MCF 10A (cell line): Measurements from ENCODE around the gene NSD1. TPM values are rescaled to one million over a fixed set of nuclear protein-coding genes. Genes with fewer than 3 reads are reported as not detected.

Experiments used
- BruUV-seq: library from RNA; stranded (reverse); fragments of 400-500 nt; replicated peaks from 2 replicates; lab custom pipeline; 2021; lab: Mats Ljungman, UMichigan
- CTCF ChIA-PET: fragments of 300-600 bp; sonication (Branson Sonifier 250); formaldehyde crosslinking; extraction: SDS; loops from one replicate; lab custom pipeline; 2021; ENCODE audit warnings: antibody characterized with exemption, inconsistent platforms; lab: Yijun Ruan, JAX
- POLR2A ChIA-PET: fragments of 300-600, 350-650 bp; sonication (Branson Sonifier 250); formaldehyde crosslinking; extraction: SDS; loops from one replicate; lab custom pipeline; 2020; ENCODE audit warnings: antibody characterized with exemption, inconsistent platforms; lab: Yijun Ruan, JAX
- DNase-seq: peaks from one replicate; pipeline ENCODE4 v3.0.0-alpha.2; 2018; ENCODE audit not compliant: unreplicated experiment
- H3K27ac Mint-ChIP-seq: one replicate; pipeline ENCODE4 v1.8.0; 2022; ENCODE audit warnings: mild to moderate bottlenecking, low read depth, mixed read lengths; ENCODE audit not compliant: unreplicated experiment
- H3K27me3 Mint-ChIP-seq: one replicate; pipeline ENCODE4 v1.8.0; 2022; ENCODE audit warnings: mixed read lengths; ENCODE audit not compliant: insufficient read depth, unreplicated experiment
- H3K36me3 Mint-ChIP-seq: one replicate; pipeline ENCODE4 v1.8.0; 2022; ENCODE audit warnings: mild to moderate bottlenecking, moderate library complexity, mixed read lengths; ENCODE audit not compliant: insufficient read depth, unreplicated experiment
- H3K4me1 Mint-ChIP-seq: one replicate; pipeline ENCODE4 v1.8.0; 2022; ENCODE audit warnings: mixed read lengths; ENCODE audit not compliant: insufficient read depth, unreplicated experiment
- H3K4me3 Mint-ChIP-seq: one replicate; pipeline ENCODE4 v1.8.0; 2022; ENCODE audit warnings: mild to moderate bottlenecking, moderate library complexity, mixed read lengths; ENCODE audit not compliant: unreplicated experiment
- H3K9me3 Mint-ChIP-seq: one replicate; pipeline ENCODE4 v1.8.0; 2022; ENCODE audit warnings: mixed read lengths; ENCODE audit not compliant: unreplicated experiment
- CTCF ChIP-seq: fragments of 200-600 bp; IDR thresholded peaks from one replicate; pipeline ENCODE4 v1.8.0; 2022; ENCODE audit warnings: antibody characterized with exemption, mild to moderate bottlenecking; ENCODE audit not compliant: unreplicated experiment
- intact Hi-C: fragments of 100-400 bp; cut with micrococcal nuclease; formaldehyde crosslinking; loops from 2 replicates; pipeline ENCODE4 v1.14.1; 2022
- total RNA-seq: library from RNA; stranded (reverse); gene quantifications from 2 replicates; pipeline ENCODE4 v1.2.3, GENCODE V29; 2022

NSD1 gene
- total RNA-seq, 1 experiment from 2014 or later, result 110 TPM

- intact Hi-C loops, result no loop called here
- CTCF ChIA-PET, result interaction anchor here (1.2 to 2.1 kb wide), 2 partner anchors 17 to 178 kb away, joined by 3 to 5 read pairs; no protein-coding TSS in a partner anchor
These were observed 158.2 kb downstream of the NSD1 start for GRCh38 chr5:177291735-177292134.

GRCh38 chr5:177293819-177294581, 160.4 kb downstream of the NSD1 start:
- intact Hi-C loops, result no loop called here
- no TSS peak for BruUV-seq
- Mint-ChIP-seq H3K36me3 (peaks cover 97% of the 10 kb centered on the region), H3K27ac (no peak overlapping the region), H3K27me3 (no peaks in the 10 kb centered on the region), H3K4me3 (no peak overlapping the region), H3K4me1 (peaks cover 6% of the 10 kb centered on the region), H3K9me3 (no peaks in the 10 kb centered on the region)
- CTCF ChIA-PET, result interaction anchor here (0.5 to 2.1 kb wide), 7 partner anchors 10 to 181 kb away, joined by 3 to 7 read pairs (median 4); no protein-coding TSS in a partner anchor
- TF ChIP-seq CTCF, result no peak
- DNase-seq, result no peak
- POLR2A ChIA-PET, result interaction anchor here (0.6 to 1.0 kb wide), 4 partner anchors 8 to 128 kb away, joined by 3 read pairs; no protein-coding TSS in a partner anchor

More at GRCh38 chr5:177291735-177292134, 158.2 kb downstream of the NSD1 start:
- TF ChIP-seq CTCF, result no peak
- no peaks in the 10 kb centered on the region for H3K9me3 Mint-ChIP-seq
- DNase-seq, result no peak
- H3K4me1 Mint-ChIP-seq, result peaks cover 6% of the 10 kb centered on the region
- peaks cover 100% of the 10 kb centered on the region for H3K36me3 Mint-ChIP-seq
- H3K4me3 Mint-ChIP-seq, result no peak overlapping the region
- no peak overlapping the region for H3K27ac Mint-ChIP-seq
- no TSS peak for BruUV-seq
- POLR2A ChIA-PET, result interaction anchor here (1.3 kb wide), 2 partner anchors 10 to 12 kb away, joined by 4 to 5 read pairs; no protein-coding TSS in a partner anchor
- H3K27me3 Mint-ChIP-seq, result no peaks in the 10 kb centered on the region

GRCh38 chr5:177294632-177295031, 161.1 kb downstream of the NSD1 start:
- Mint-ChIP-seq H3K27me3 (no peaks in the 10 kb centered on the region), H3K9me3 (no peaks in the 10 kb centered on the region), H3K4me3 (no peak overlapping the region), H3K27ac (no peak overlapping the region), H3K4me1 (peaks cover 4% of the 10 kb centered on the region), H3K36me3 (peaks cover 97% of the 10 kb centered on the region)
- intact Hi-C loops, result no loop called here
- no peak for DNase-seq
- TF ChIP-seq CTCF, result no peak
- no TSS peak for BruUV-seq
- CTCF ChIA-PET, result interaction anchor here (0.5 to 1.9 kb wide), 4 partner anchors 10 to 182 kb away, joined by 3 to 7 read pairs (median 5); no protein-coding TSS in a partner anchor
- POLR2A ChIA-PET, result interaction anchor here (0.6 kb wide), 1 partner anchor 129 kb away, joined by 3 read pairs; no protein-coding TSS in a partner anchor

- Mint-ChIP-seq H3K4me3 (no peak overlapping the region), H3K27ac (peak overlapping the region; percentile 23), H3K4me1 (peaks cover 17% of the 10 kb centered on the region), H3K9me3 (no peaks in the 10 kb centered on the region), H3K27me3 (no peaks in the 10 kb centered on the region), H3K36me3 (peaks cover 90% of the 10 kb centered on the region)
- TF ChIP-seq CTCF, result no peak
- POLR2A ChIA-PET, result interaction anchor here (0.6 kb wide), 1 partner anchor 70 kb away, joined by 4 read pairs; no protein-coding TSS in a partner anchor
- BruUV-seq, result no TSS peak
- CTCF ChIA-PET, result interaction anchor here (0.6 kb wide), 1 partner anchor 185 kb away, joined by 4 read pairs; no protein-coding TSS in a partner anchor
- no peak for DNase-seq
- intact Hi-C loops, result no loop called here
These were observed 162.4 kb downstream of the NSD1 start for GRCh38 chr5:177295924-177296323.
